DND-41 (cell line): ENCODE results near the gene SETBP1.

Experiments
- ATAC-seq: fragments of 200-7000 bp; cut with Tn5 transposase; 3 replicates; pipeline ENCODE4 v1.9.1; 2021; ENCODE audit warnings: low read depth; ENCODE audit not compliant: insufficient read depth
- DNase-seq: peaks from one replicate; pipeline ENCODE4 v3.0.0-alpha.2; 2020
- H2AFZ ChIP-seq: 2 replicates; pipeline ENCODE4 v1.6.0; 2012; ENCODE audit warnings: low read depth, low read length
- H3K27ac ChIP-seq: 2 replicates; pipeline ENCODE4 v1.5.1; 2012; ENCODE audit warnings: low read length, inconsistent platforms
- H3K27me3 ChIP-seq: fragments of 200-600 bp; sonication (generic); 2 replicates; pipeline ENCODE4 v1.6.0; 2012; ENCODE audit warnings: low read length, mild to moderate bottlenecking, inconsistent platforms; ENCODE audit not compliant: insufficient read depth, poor library complexity
- H3K36me3 ChIP-seq: 2 replicates; pipeline ENCODE4 v1.5.1; 2012; ENCODE audit warnings: low read length, inconsistent platforms; ENCODE audit not compliant: insufficient read depth
- H3K4me1 ChIP-seq: 2 replicates; pipeline ENCODE4 v1.5.1; 2012; ENCODE audit warnings: mild to moderate bottlenecking, low read length; ENCODE audit not compliant: insufficient read depth
- H3K4me2 ChIP-seq: 2 replicates; pipeline ENCODE4 v1.6.0; 2012; ENCODE audit warnings: mild to moderate bottlenecking, moderate library complexity, low read length, inconsistent platforms; ENCODE audit not compliant: insufficient read depth
- H3K4me3 ChIP-seq, 2 experiments: fragments of 200-600 bp in 1 of 2; shearing (Covaris generic) in 1 of 2; 2 replicates each; pipeline ENCODE4 v1.5.1; 2012 to 2016; ENCODE audit warnings: inconsistent platforms in 2 of 2, low read length in 2 of 2, mild to moderate bottlenecking in 2 of 2, low read depth in 1 of 2, moderate library complexity in 1 of 2
- H3K79me2 ChIP-seq: 2 replicates; pipeline ENCODE4 v1.6.0; 2012; ENCODE audit warnings: low read length, inconsistent platforms; ENCODE audit not compliant: insufficient read depth
- H3K9ac ChIP-seq: 2 replicates; pipeline ENCODE4 v1.6.0; 2012; ENCODE audit warnings: low read depth, mild to moderate bottlenecking, inconsistent platforms, low read length, moderate library complexity
- H3K9me3 ChIP-seq: 2 replicates; pipeline ENCODE4 v1.5.1; 2012; ENCODE audit warnings: low read length, moderate library complexity, mild to moderate bottlenecking, inconsistent platforms; ENCODE audit not compliant: insufficient read depth, severe bottlenecking
- H4K20me1 ChIP-seq: 2 replicates; pipeline ENCODE4 v1.6.0; 2012; ENCODE audit warnings: low read length; ENCODE audit not compliant: insufficient read depth
- EZH2 ChIP-seq: IDR thresholded peaks from 3 replicates; pipeline ENCODE4 v1.6.1; 2012; ENCODE audit warnings: borderline replicate concordance, low read depth, mild to moderate bottlenecking, moderate library complexity, low read length, inconsistent platforms; ENCODE audit not compliant: severe bottlenecking
- TF ChIP-seq, protein P1 (sequence below): IDR thresholded peaks from 2 replicates; pipeline ENCODE4 v1.5.1; 2012; ENCODE audit warnings: borderline replicate concordance, low read length, moderate library complexity, mild to moderate bottlenecking; ENCODE audit not compliant: poor library complexity, severe bottlenecking; ENCODE audit errors: extremely low read depth

SETBP1 gene

DNA sequence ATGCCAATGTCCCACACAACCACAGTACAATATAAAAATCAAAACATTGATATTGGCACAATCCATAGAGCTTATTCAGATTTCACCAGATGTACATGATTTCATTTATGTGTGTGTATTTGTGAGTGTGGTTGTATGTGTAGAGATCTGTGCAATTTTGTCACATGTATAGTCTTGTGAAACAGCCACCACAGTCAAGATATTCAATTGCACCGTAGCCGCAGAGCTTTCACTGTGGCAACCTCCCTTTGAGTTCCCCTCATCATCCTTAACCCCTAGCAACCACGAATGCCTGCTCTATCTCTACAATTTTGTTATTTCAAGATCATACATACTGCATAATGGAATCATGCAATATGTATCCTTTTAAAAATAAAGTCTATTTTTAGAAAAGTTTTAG lies 391.3 kb downstream of the SETBP1 start:
- Histone ChIP-seq H2AFZ (no peak overlapping the region), H3K36me3 (no peaks in the 10 kb centered on the region), H3K4me3 (no peak overlapping the region), H3K4me2 (no peak overlapping the region), H3K9ac (no peak overlapping the region), H3K27ac (no peak overlapping the region), H3K4me1 (no peaks in the 10 kb centered on the region), H3K9me3 (no peaks in the 10 kb centered on the region), H4K20me1 (no peaks in the 10 kb centered on the region), H3K27me3 (no peaks in the 10 kb centered on the region), H3K79me2 (no peaks in the 10 kb centered on the region)
- TF ChIP-seq, protein P1, sequence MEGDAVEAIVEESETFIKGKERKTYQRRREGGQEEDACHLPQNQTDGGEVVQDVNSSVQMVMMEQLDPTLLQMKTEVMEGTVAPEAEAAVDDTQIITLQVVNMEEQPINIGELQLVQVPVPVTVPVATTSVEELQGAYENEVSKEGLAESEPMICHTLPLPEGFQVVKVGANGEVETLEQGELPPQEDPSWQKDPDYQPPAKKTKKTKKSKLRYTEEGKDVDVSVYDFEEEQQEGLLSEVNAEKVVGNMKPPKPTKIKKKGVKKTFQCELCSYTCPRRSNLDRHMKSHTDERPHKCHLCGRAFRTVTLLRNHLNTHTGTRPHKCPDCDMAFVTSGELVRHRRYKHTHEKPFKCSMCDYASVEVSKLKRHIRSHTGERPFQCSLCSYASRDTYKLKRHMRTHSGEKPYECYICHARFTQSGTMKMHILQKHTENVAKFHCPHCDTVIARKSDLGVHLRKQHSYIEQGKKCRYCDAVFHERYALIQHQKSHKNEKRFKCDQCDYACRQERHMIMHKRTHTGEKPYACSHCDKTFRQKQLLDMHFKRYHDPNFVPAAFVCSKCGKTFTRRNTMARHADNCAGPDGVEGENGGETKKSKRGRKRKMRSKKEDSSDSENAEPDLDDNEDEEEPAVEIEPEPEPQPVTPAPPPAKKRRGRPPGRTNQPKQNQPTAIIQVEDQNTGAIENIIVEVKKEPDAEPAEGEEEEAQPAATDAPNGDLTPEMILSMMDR, result no peak
- no peak for TF ChIP-seq EZH2
- DNase-seq (no peak), ATAC-seq (no peak)

DNA sequence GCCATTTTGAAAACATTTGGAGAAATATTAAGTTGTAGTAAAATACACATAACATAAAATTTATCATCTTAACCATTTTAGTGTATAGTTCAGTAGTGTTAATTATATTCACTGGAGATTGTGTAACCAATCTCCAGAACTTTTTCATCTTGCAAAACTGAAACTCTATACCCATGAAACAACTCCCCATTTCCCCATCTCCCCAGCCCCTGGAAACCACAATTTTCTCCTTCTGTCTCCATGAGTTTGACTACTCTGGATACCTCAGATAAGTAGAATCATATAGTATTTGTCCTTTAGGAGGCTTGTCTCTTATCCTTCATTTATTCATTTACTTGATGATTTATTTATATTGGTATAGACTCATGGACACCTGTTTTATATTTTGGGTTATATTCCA lies 392.9 kb downstream of the SETBP1 start:
- Histone ChIP-seq H3K27ac (no peak overlapping the region), H3K27me3 (no peaks in the 10 kb centered on the region), H4K20me1 (no peaks in the 10 kb centered on the region), H2AFZ (no peak overlapping the region), H3K4me3 (no peak overlapping the region), H3K9me3 (no peaks in the 10 kb centered on the region), H3K79me2 (no peaks in the 10 kb centered on the region), H3K4me1 (no peaks in the 10 kb centered on the region), H3K4me2 (no peak overlapping the region), H3K36me3 (no peaks in the 10 kb centered on the region), H3K9ac (no peak overlapping the region)
- no peak for TF ChIP-seq EZH2
- TF ChIP-seq, protein P1, result no peak
- ATAC-seq, result no peak
- DNase-seq, result no peak

DNA sequence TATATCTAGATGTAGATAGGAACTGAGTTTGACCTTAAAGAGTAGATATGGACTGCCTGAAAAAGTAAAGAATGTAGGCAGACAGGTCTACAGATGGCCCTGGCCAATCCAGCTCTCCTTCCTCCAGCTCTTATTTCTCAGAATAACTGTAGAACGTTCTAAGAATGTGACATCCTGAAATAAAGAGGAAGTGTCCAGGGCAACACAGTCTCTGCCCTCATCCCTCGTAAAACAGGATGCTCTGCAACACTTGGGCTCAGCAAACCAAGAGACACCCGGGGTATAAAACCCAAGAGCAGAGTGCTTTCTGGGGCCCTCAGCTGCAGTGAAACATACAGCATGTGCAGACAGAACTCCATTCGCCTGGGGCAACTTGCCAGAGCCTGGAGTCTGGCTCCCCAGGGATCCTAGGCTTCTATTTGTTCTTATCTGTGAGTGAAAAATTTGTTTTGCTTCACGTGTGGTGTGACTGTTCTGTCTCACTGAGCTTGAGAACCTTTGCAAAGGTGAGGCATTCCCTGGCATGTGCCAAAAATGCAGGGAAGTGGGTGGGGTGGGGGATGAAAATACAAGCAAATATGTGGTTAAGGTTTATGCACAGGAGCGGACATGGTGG lies 401.0 kb downstream of the SETBP1 start:
- no peak for DNase-seq
- no peak for TF ChIP-seq EZH2
- TF ChIP-seq, protein P1, result no peak
- no peaks in the 10 kb centered on the region for H3K27me3 ChIP-seq

More for the DNA sequence above, 401.0 kb downstream of the SETBP1 start:
- no peak overlapping the region for H2AFZ ChIP-seq
- H3K9ac ChIP-seq, result no peak overlapping the region
- no peaks in the 10 kb centered on the region for H3K79me2 ChIP-seq
- H4K20me1 ChIP-seq, result no peaks in the 10 kb centered on the region
- H3K36me3 ChIP-seq, result no peaks in the 10 kb centered on the region
- H3K4me2 ChIP-seq, result no peak overlapping the region
- no peak overlapping the region for H3K4me3 ChIP-seq
- ATAC-seq, result no peak
- no peak overlapping the region for H3K27ac ChIP-seq
- H3K4me1 ChIP-seq, result no peaks in the 10 kb centered on the region
- peaks cover 2% of the 10 kb centered on the region for H3K9me3 ChIP-seq
